ENCODE measurements around the gene CLEC17A. TPM values are rescaled to one million over a fixed set of nuclear protein-coding genes. Genes with fewer than 3 reads are reported as not detected.

The CLEC17A gene
- total RNA-seq, 2 experiments from 2014 or later, result 27.4 to 51.1 TPM

DNA sequence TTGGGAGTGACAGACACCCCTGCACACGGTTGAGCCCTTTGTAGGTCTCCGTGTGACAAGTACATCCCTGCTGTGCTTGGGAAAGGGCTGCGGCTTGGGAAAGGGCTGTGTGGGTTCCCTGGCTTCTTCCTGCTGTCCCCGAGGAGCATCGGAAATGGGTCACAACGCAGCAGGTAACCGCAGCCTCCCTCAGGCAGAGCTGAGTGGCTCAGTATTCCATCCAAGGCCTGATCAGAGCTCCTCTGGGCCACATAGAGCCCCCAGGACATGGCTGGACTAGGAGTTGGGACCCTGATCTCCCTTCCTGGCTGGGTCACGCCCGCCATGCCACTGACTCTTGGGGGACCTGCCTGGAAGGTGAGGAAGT lies 37.2 kb upstream of the CLEC17A start:
- BruUV-seq (replicated peaks), result no TSS peak
- peaks cover 18% of the 10 kb centered on the region; the same call in 1 of the 2 replicates for H3K79me2 ChIP-seq (ENCODE audit: insufficient read depth, low read depth, low read length)

DNA sequence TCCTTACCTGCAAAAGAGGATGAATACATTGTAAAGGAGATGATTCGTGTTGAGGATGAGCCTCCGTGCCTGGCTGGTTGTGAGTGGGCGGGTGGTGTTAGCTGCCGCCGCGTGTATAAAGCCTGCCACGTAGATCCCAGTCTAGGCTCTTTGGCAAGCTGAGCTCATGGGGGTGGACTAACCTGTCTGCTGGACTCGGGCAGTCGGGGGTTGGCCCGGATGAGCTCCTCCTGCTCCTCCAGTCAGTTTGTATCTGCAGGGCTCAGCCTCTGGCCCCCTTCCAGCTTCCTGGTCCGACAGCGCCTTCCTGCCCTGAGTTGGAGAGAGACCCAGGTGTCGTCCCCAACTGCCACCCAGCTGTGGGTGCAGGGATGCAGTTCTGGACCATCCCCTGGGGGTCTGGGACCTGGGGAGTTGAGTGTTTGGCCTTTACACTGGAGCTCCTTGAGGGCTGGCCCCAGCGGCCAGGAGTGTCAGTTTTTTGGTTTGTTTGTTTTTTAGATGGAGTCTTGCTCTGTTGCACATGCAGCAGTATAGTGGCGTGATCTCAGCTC lies 32.6 kb upstream of the CLEC17A start:
- DNase-seq (ENCODE audit: low spot score), result no peak
- ChIA-PET POLR2A (interaction anchor here (0.6 to 0.9 kb wide), 2 partner anchors 8 to 18 kb away, joined by 3 to 4 read pairs; no protein-coding TSS in a partner anchor), CTCF (ENCODE audit: unreplicated experiment) (no interaction called here)
- Histone ChIP-seq H3K79me2 (ENCODE audit: insufficient read depth, low read depth, low read length) (peaks cover 15% of the 10 kb centered on the region; the same call in 1 of the 2 replicates), H3K4me1 (ENCODE audit: insufficient read depth, low read length, poor library complexity, severe bottlenecking) (peaks cover 31% of the 10 kb centered on the region), H3K27ac (ENCODE audit: low read depth, low read length, poor library complexity, severe bottlenecking) (no peak overlapping the region), H4K20me1 (ENCODE audit: insufficient read depth, low read length) (no peaks in the 10 kb centered on the region), H3K4me3 (ENCODE audit: low read depth, low read length, poor library complexity, severe bottlenecking) (no peak overlapping the region), H2AFZ (ENCODE audit: low read length) (no peak overlapping the region), H3K4me2 (ENCODE audit: low read length) (peak overlapping the region; percentile 17; the same call in 1 of the 2 replicates), H3K9me3 (ENCODE audit: low read length) (no peaks in the 10 kb centered on the region), H3K36me3 (ENCODE audit: insufficient read depth, low read length) (peaks cover 22% of the 10 kb centered on the region), H3K9me2 (ENCODE audit: insufficient read depth, low read length) (no peaks in the 10 kb centered on the region)
- no peak for TF ChIP-seq EZH2phosphoT487 (IDR thresholded peaks at IDR 0.05; ENCODE audit: borderline replicate concordance, low read depth, low read length)
- TF ChIP-seq, protein P1, sequence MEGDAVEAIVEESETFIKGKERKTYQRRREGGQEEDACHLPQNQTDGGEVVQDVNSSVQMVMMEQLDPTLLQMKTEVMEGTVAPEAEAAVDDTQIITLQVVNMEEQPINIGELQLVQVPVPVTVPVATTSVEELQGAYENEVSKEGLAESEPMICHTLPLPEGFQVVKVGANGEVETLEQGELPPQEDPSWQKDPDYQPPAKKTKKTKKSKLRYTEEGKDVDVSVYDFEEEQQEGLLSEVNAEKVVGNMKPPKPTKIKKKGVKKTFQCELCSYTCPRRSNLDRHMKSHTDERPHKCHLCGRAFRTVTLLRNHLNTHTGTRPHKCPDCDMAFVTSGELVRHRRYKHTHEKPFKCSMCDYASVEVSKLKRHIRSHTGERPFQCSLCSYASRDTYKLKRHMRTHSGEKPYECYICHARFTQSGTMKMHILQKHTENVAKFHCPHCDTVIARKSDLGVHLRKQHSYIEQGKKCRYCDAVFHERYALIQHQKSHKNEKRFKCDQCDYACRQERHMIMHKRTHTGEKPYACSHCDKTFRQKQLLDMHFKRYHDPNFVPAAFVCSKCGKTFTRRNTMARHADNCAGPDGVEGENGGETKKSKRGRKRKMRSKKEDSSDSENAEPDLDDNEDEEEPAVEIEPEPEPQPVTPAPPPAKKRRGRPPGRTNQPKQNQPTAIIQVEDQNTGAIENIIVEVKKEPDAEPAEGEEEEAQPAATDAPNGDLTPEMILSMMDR (conservative IDR thresholded peaks at IDR 0.05; ENCODE audit: low read length), result no peak
- BruUV-seq (replicated peaks), result no TSS peak
- intact Hi-C loops (cut with micrococcal nuclease; ENCODE audit: unreplicated experiment), result loop anchor here (5.0 kb wide), 1 partner anchor 43 kb away; no protein-coding TSS in a partner anchor

More for the DNA sequence above, 37.2 kb upstream of the CLEC17A start:
- peaks cover 21% of the 10 kb centered on the region for H3K36me3 ChIP-seq (ENCODE audit: insufficient read depth, low read length)
- H3K4me2 ChIP-seq (ENCODE audit: low read length), result no peak overlapping the region; the same call in 1 of the 2 replicates
- H4K20me1 ChIP-seq (ENCODE audit: insufficient read depth, low read length), result no peaks in the 10 kb centered on the region
- ChIA-PET CTCF (ENCODE audit: unreplicated experiment) (no interaction called here), POLR2A (interaction anchor here (0.6 to 0.7 kb wide), 3 partner anchors 17 to 719 kb away, joined by 3 read pairs; no protein-coding TSS in a partner anchor)
- H3K9me3 ChIP-seq (ENCODE audit: low read length), result no peaks in the 10 kb centered on the region
- TF ChIP-seq, protein P1 (conservative IDR thresholded peaks at IDR 0.05; ENCODE audit: low read length), result no peak
- TF ChIP-seq EZH2phosphoT487 (IDR thresholded peaks at IDR 0.05; ENCODE audit: borderline replicate concordance, low read depth, low read length), result no peak
- H2AFZ ChIP-seq (ENCODE audit: low read length), result no peak overlapping the region
- H3K27ac ChIP-seq (ENCODE audit: low read depth, low read length, poor library complexity, severe bottlenecking), result no peak overlapping the region
- no peak for DNase-seq (ENCODE audit: low spot score)
- no peak overlapping the region for H3K4me3 ChIP-seq (ENCODE audit: low read depth, low read length, poor library complexity, severe bottlenecking)
- intact Hi-C loops (cut with micrococcal nuclease; ENCODE audit: unreplicated experiment), result no loop called here
- peaks cover 15% of the 10 kb centered on the region for H3K4me1 ChIP-seq (ENCODE audit: insufficient read depth, low read length, poor library complexity, severe bottlenecking)
- no peaks in the 10 kb centered on the region for H3K9me2 ChIP-seq (ENCODE audit: insufficient read depth, low read length)

Data from OCI-LY7 (cell line).